HCT116 (cell line): ENCODE measurements around the gene CLASP2. TPM values are rescaled to one million over a fixed set of nuclear protein-coding genes. Genes with fewer than 3 reads are reported as not detected.

Source experiments
- ATAC-seq: fragments of 200-7000 bp; cut with Tn5 transposase; 2 replicates; pipeline ENCODE4 v1.9.1; 2020; ENCODE audit warnings: mild to moderate bottlenecking, moderate library complexity
- BruUV-seq: library from RNA; stranded (reverse); fragments of 400-500 nt; replicated peaks from 2 replicates; lab custom pipeline; 2021; lab: Mats Ljungman, UMichigan
- CTCF ChIA-PET: fragments of 300-600 bp; sonication (Branson Sonifier 250); formaldehyde crosslinking; loops from one replicate; lab custom pipeline; 2021; ENCODE audit warnings: antibody characterized with exemption; lab: Charles Lee
- POLR2A ChIA-PET: fragments of 300-600, 350-600 bp; sonication (Branson Sonifier 250); formaldehyde crosslinking; loops from one replicate; lab custom pipeline; 2021; ENCODE audit warnings: antibody characterized with exemption; lab: Charles Lee
- RAD21 ChIA-PET, 2 experiments: fragments of 300-600 bp; sonication (Branson Sonifier 250); formaldehyde crosslinking; loops; one replicate each; lab custom pipeline; 2023; ENCODE audit warnings: low total read pairs in 2 of 2; ENCODE audit not compliant: uncharacterized antibody in 2 of 2, unreplicated experiment in 2 of 2, low non-redundant PET in 1 of 2; lab: Charles Lee
- DNase-seq: peaks from one replicate; pipeline ENCODE4 v3.0.0-alpha.2; 2010; ENCODE audit warnings: low read depth, low spot score
- H2AFZ ChIP-seq: fragments of 200-600 bp; shearing (Covaris generic), sonication (generic); 2 replicates; pipeline ENCODE4 v1.6.1; 2017; ENCODE audit warnings: low read depth, mixed run types, mixed read lengths, antibody characterized with exemption, low read length; ENCODE audit not compliant: poor library complexity, severe bottlenecking
- H3K27ac ChIP-seq: 2 replicates; pipeline ENCODE4 v1.5.1; 2012; ENCODE audit warnings: low read depth, low read length
- H3K27me3 ChIP-seq: fragments of 200-600 bp; sonication (generic); 2 replicates; pipeline ENCODE4 v1.6.1; 2016; ENCODE audit warnings: mixed run types, low read length, mixed read lengths; ENCODE audit not compliant: insufficient read depth
- H3K36me3 ChIP-seq, 2 experiments: fragments of 200-500 bp in 1 of 2; fragments of 200-600 bp in 1 of 2; sonication (Bioruptor generic) in 1 of 2; sonication (generic) in 1 of 2; 2 replicates each; pipeline versions ENCODE4 v1.5.1 to v1.6.1; 2014 to 2016; ENCODE audit warnings: low read length in 2 of 2, inconsistent platforms in 1 of 2, mixed read lengths in 1 of 2, mixed run types in 1 of 2; ENCODE audit not compliant: insufficient read depth in 2 of 2, control insufficient read depth in 1 of 2
- H3K4me1 ChIP-seq, 2 experiments: fragments of 200-600 bp in 1 of 2; sonication (generic) in 1 of 2; 2 replicates each; pipeline versions ENCODE4 v1.5.1 to v1.6.1; 2012 to 2017; ENCODE audit warnings: low read length in 2 of 2, inconsistent platforms in 1 of 2, mild to moderate bottlenecking in 1 of 2, mixed read lengths in 1 of 2, mixed run types in 1 of 2, moderate library complexity in 1 of 2; ENCODE audit not compliant: insufficient read depth in 2 of 2, control insufficient read depth in 1 of 2
- H3K4me2 ChIP-seq: fragments of 200-600 bp; sonication (generic); 2 replicates; pipeline ENCODE4 v1.6.1; 2017; ENCODE audit warnings: mixed run types, low read length, mixed read lengths
- H3K4me3 ChIP-seq, 2 experiments: fragments of 200-600 bp in 1 of 2; sonication (generic) in 1 of 2; replicated peaks in 1 of 2; 2 replicates each; pipeline ENCODE4 v1.5.1; 2011 to 2016; ENCODE audit warnings: low read length in 2 of 2, control low read depth in 1 of 2, low read depth in 1 of 2, mild to moderate bottlenecking in 1 of 2, mixed read lengths in 1 of 2, mixed run types in 1 of 2
- H3K79me2 ChIP-seq: fragments of 200-600 bp; sonication (generic); 2 replicates; pipeline ENCODE4 v1.6.1; 2017; ENCODE audit warnings: mild to moderate bottlenecking, mixed run types, low read length, moderate library complexity, mixed read lengths; ENCODE audit not compliant: insufficient read depth
- H3K9ac ChIP-seq: fragments of 200-600 bp; sonication (generic); 2 replicates; pipeline ENCODE4 v1.6.1; 2016; ENCODE audit warnings: low read length, mixed read lengths
- H3K9me2 ChIP-seq: fragments of 200-600 bp; sonication (generic), shearing (Covaris generic); 2 replicates; pipeline ENCODE4 v1.6.1; 2017; ENCODE audit warnings: mixed run types, mild to moderate bottlenecking, moderate library complexity; ENCODE audit not compliant: insufficient read depth
- H3K9me3 ChIP-seq, 2 experiments: fragments of 200-500 bp in 1 of 2; fragments of 200-600 bp in 1 of 2; sonication (Bioruptor generic) in 1 of 2; sonication (generic) in 1 of 2; 2 replicates each; pipeline ENCODE4 v1.6.1; 2014 to 2017; ENCODE audit warnings: low read length in 2 of 2, mixed read lengths in 2 of 2, inconsistent platforms in 1 of 2, low read depth in 1 of 2, mild to moderate bottlenecking in 1 of 2, mixed run types in 1 of 2, moderate library complexity in 1 of 2; ENCODE audit not compliant: control insufficient read depth in 1 of 2, insufficient read depth in 1 of 2
- H4K20me1 ChIP-seq: fragments of 200-600 bp; sonication (generic), shearing (Covaris generic); 2 replicates; pipeline ENCODE4 v1.6.1; 2017; ENCODE audit warnings: mixed run types, mild to moderate bottlenecking, moderate library complexity; ENCODE audit not compliant: insufficient read depth
- CEBPB ChIP-seq: IDR thresholded peaks from 2 replicates; pipeline ENCODE4 v1.6.1; 2012; ENCODE audit warnings: low read depth
- CTCF ChIP-seq, 3 experiments: fragments of 200-600 bp in 1 of 3; sonication (generic) in 1 of 3; IDR thresholded peaks in 2 of 3; conservative IDR thresholded peaks in 1 of 3; 2 replicates each; pipeline ENCODE4 v1.5.1; 2012 to 2017; ENCODE audit warnings: low read depth in 2 of 3, low read length in 2 of 3, antibody characterized with exemption in 1 of 3, borderline replicate concordance in 1 of 3, control low read depth in 1 of 3, mild to moderate bottlenecking in 1 of 3, mixed read lengths in 1 of 3, mixed run types in 1 of 3, moderate library complexity in 1 of 3; ENCODE audit not compliant: insufficient read depth in 1 of 3
- EGR1 ChIP-seq: IDR thresholded peaks from 2 replicates; pipeline ENCODE4 v1.6.1; 2012; ENCODE audit warnings: low read depth
- ELF1 ChIP-seq: IDR thresholded peaks from 2 replicates; pipeline ENCODE4 v1.6.1; 2012; ENCODE audit warnings: low read depth, borderline replicate concordance
- EZH2phosphoT487 ChIP-seq: fragments of 200-600 bp; IDR thresholded peaks from 2 replicates; pipeline ENCODE4 v1.6.1; 2018; ENCODE audit warnings: antibody characterized with exemption, borderline replicate concordance
- JUND ChIP-seq: IDR thresholded peaks from 2 replicates; pipeline ENCODE4 v1.6.1; 2012
- POLR2AphosphoS5 ChIP-seq: IDR thresholded peaks from 2 replicates; pipeline ENCODE4 v1.6.1; 2011; ENCODE audit warnings: mild to moderate bottlenecking, low read depth, low read length, moderate library complexity
- RAD21 ChIP-seq: IDR thresholded peaks from 2 replicates; pipeline ENCODE4 v1.6.1; 2012; ENCODE audit warnings: low read depth, mild to moderate bottlenecking
- SIN3A ChIP-seq: IDR thresholded peaks from 2 replicates; pipeline ENCODE4 v1.6.1; 2012; ENCODE audit warnings: low read depth
- SP1 ChIP-seq: IDR thresholded peaks from 2 replicates; pipeline ENCODE4 v1.6.1; 2012; ENCODE audit warnings: low read depth
- SRF ChIP-seq: IDR thresholded peaks from 2 replicates; pipeline ENCODE4 v1.6.1; 2012; ENCODE audit warnings: low read depth
- YY1 ChIP-seq: IDR thresholded peaks from 2 replicates; pipeline ENCODE4 v1.6.1; 2011; ENCODE audit warnings: low read length, low read depth, moderate library complexity, mild to moderate bottlenecking; ENCODE audit not compliant: insufficient replicate concordance; ENCODE audit errors: extremely low read depth
- ZBTB33 ChIP-seq: IDR thresholded peaks from 2 replicates; pipeline ENCODE4 v1.6.1; 2011; ENCODE audit warnings: mild to moderate bottlenecking, low read length, moderate library complexity; ENCODE audit not compliant: insufficient replicate concordance; ENCODE audit errors: extremely low read depth
- ZFX ChIP-seq: fragments of 450-650 bp; IDR thresholded peaks from 2 replicates; pipeline ENCODE4 v1.6.1; 2017
- intact Hi-C: fragments of 100-400 bp; cut with micrococcal nuclease; formaldehyde crosslinking; loops from 2 replicates; pipeline ENCODE4 v1.10.0; 2022
- total RNA-seq: library from RNA; stranded (reverse); gene quantifications from one replicate; pipeline ENCODE4 v1.2.1, GENCODE V29; 2021; ENCODE audit not compliant: unreplicated experiment
- TF ChIP-seq, protein P1 (sequence below): IDR thresholded peaks from 2 replicates; pipeline ENCODE4 v1.6.1; 2012; ENCODE audit warnings: low read depth
- TF ChIP-seq, protein P2 (sequence below): IDR thresholded peaks from 2 replicates; pipeline ENCODE4 v1.6.1; 2012
- TF ChIP-seq, protein P3 (sequence below): IDR thresholded peaks from 2 replicates; pipeline ENCODE4 v1.6.1; 2012

CLASP2 gene
- total RNA-seq, 1 experiment from 2014 or later, result 36.3 TPM

DNA sequence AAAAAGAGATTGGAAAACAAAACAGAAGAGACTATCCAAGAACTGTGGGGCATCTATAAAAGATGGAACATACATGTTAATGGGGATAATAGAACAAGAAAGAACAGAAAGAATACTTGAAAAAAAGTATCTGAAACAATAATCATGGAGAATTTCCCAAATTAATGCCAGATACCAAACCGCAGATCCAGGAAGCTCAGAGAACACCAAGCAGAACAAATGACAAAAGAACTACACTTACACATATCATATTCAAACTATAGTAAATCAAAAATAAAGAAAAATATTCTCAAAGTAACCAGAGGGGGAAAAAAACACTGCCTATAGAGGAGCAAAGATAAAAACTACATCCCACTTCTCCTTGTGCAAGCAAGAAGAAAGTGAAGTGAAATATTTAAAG, 40.0 kb downstream of the CLASP2 start:
- Histone ChIP-seq H3K27ac (no peak overlapping the region), H3K4me2 (no peak overlapping the region), H3K9ac (no peak overlapping the region), H2AFZ (no peak overlapping the region), H3K27me3 (no peaks in the 10 kb centered on the region), H3K36me3 (no peaks in the 10 kb centered on the region), H4K20me1 (no peaks in the 10 kb centered on the region), H3K79me2 (no peaks in the 10 kb centered on the region), H3K9me2 (no peaks in the 10 kb centered on the region), H3K9me3 (peaks cover 6 to 7% of the 10 kb centered on the region in 2 experiments; a peak in 3 of 4 replicates), H3K4me3 (no peak overlapping the region), H3K4me1 (peaks cover 0 to 4% of the 10 kb centered on the region in 2 experiments; a peak in 1 of 4 replicates)
- DNase-seq (no peak), ATAC-seq (no peak)
- ChIA-PET CTCF (no interaction called here), RAD21 (no interaction called here), POLR2A (no interaction called here)
- intact Hi-C loops, result no loop called here
- BruUV-seq, result no TSS peak
- TF ChIP-seq SIN3A, result no peak
- no peak for TF ChIP-seq RAD21
- TF ChIP-seq CTCF (IDR thresholded peaks at IDR 0.05 in 2 of 3, conservative IDR thresholded peaks at IDR 0.05 in 1 of 3; ENCODE audit: borderline replicate concordance in 1 of 3, insufficient read depth in 1 of 3, low read depth in 2 of 3, low read length in 2 of 3), result no peak
- TF ChIP-seq EGR1, result no peak
- TF ChIP-seq EZH2phosphoT487, result no peak
- no peak for TF ChIP-seq JUND
- TF ChIP-seq CEBPB, result no peak
- TF ChIP-seq SRF, result no peak
- TF ChIP-seq, protein P1, sequence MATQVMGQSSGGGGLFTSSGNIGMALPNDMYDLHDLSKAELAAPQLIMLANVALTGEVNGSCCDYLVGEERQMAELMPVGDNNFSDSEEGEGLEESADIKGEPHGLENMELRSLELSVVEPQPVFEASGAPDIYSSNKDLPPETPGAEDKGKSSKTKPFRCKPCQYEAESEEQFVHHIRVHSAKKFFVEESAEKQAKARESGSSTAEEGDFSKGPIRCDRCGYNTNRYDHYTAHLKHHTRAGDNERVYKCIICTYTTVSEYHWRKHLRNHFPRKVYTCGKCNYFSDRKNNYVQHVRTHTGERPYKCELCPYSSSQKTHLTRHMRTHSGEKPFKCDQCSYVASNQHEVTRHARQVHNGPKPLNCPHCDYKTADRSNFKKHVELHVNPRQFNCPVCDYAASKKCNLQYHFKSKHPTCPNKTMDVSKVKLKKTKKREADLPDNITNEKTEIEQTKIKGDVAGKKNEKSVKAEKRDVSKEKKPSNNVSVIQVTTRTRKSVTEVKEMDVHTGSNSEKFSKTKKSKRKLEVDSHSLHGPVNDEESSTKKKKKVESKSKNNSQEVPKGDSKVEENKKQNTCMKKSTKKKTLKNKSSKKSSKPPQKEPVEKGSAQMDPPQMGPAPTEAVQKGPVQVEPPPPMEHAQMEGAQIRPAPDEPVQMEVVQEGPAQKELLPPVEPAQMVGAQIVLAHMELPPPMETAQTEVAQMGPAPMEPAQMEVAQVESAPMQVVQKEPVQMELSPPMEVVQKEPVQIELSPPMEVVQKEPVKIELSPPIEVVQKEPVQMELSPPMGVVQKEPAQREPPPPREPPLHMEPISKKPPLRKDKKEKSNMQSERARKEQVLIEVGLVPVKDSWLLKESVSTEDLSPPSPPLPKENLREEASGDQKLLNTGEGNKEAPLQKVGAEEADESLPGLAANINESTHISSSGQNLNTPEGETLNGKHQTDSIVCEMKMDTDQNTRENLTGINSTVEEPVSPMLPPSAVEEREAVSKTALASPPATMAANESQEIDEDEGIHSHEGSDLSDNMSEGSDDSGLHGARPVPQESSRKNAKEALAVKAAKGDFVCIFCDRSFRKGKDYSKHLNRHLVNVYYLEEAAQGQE, result no peak
- no peak for TF ChIP-seq ZBTB33
- TF ChIP-seq ELF1, result no peak
- no peak for TF ChIP-seq POLR2AphosphoS5
- TF ChIP-seq SP1, result no peak
- TF ChIP-seq, protein P2, sequence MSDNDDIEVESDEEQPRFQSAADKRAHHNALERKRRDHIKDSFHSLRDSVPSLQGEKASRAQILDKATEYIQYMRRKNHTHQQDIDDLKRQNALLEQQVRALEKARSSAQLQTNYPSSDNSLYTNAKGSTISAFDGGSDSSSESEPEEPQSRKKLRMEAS, result no peak
- no peak for TF ChIP-seq ZFX
- no peak for TF ChIP-seq YY1
- TF ChIP-seq, protein P3, sequence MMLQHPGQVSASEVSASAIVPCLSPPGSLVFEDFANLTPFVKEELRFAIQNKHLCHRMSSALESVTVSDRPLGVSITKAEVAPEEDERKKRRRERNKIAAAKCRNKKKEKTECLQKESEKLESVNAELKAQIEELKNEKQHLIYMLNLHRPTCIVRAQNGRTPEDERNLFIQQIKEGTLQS, result no peak
